ENCODE results near the gene CIITA.
"Not testable (repeated sequence)": the region's sequence is repeated elsewhere in the genome, so short reads cannot be mapped to it uniquely, and the experiment has no call there.

CIITA gene

DNA sequence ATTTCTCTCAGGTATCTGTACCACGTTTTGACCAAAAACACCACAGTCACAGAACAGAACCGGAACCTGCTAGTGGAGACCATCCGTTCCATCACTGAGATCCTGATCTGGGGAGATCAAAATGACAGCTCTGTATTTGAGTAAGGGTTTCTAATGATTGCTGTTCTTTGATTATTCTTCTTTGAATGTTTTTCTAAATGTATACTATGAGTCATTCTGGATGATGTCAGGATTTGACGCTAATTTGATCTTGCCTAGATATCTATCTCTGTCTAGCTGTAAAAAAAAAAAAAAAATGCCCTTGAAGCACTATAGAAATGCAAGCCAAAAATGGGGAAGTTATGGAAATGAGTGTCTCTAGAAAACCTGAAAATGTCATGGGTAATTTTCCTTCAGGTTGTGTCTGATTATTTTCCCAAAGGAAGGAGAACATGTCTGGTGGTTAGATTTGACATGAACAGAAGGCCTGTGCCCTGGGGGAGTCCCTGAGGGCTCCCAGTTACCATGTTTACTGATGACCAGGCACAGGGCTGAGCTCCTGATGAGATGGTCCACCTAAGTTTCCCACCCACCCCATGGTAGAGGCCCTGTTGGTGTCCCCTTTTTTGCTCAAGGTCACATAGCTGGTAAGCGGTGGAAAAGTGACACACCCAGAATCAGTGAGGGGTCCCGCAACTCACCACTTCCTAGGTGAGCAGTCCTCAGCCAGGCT is 80.9 kb downstream of the CIITA start:
- DNase-seq: no peak

DNA sequence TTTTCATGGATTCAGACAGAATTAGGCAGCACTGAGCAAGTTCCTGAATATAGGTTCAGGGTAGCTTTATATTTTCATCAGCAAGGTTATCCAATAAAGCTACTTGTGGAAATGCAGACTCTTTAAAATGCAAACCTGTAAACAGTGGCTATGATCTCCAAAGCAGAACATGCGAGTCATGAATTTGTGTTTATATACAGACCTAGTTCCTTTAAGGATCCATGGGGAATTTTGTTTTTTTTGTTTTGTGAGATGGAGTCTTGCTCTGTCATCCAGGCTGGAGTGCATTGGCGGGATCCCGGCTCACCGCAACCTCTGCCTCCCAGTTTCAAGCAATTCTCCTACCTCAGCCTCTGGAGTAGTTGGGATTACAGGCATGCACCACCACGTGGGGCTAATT is 82.2 kb downstream of the CIITA start:
- DNase-seq: no peak

DNA sequence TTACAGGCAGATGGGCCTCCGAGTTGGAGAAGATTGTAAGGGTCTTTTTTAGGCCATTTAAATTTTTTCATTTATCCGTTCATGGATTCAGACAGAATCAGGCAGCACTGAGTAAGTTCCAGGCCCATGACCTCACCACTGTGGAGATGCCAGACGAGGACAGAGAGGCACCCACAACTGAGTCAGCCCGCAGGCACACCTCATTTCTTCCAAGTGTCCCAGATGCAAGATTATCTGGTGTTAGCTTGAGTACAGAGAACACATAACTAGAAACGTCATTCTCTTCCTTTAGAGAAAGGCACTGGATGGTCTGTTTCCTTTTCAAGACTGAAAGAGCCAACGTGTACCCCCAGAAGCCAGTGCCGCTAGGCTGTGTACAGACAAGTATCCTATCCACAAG is 84.2 kb downstream of the CIITA start:
- DNase-seq: no peak

DNA sequence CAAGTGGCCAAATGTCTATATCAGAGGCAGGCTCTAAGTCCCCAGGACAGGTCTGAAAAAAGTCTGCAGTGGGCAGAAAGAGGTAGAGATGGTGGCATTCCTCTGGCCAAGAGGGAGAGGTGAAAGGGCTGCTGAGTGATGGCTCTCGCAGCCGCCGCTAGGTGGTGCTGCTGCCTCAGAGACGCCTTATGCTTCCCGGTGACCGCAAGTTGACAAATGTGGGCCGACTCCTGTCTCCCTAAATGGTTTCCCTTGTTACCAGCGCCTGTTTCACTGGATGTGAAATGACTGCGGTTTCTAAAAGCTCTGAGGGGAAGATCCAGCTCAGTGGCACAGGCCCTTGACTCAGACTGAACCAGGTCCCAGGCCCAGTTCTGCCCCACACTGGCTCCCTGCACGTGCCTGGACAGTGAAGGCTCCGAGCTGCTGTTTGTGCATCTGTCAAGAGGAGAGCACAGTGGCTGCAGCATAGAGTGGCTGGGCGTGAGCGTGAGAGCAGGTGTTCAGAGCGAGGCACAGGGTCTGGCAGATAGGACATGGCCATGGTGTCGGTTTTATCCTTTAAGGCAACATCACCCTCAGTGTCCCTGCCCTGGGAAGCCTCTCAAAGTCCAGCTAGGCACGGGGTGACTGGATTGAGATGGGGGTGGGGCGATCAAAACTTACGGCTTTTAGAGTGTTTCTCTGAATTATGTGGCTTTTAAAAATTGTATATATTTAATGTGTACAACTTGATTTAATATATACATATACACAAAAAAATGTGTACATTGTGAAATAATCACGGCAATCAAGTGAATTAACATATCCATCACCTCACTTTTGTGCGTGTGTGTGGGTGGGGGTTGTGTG is 87.3 kb downstream of the CIITA start:
- peak; percentile 70 for DNase-seq

DNA sequence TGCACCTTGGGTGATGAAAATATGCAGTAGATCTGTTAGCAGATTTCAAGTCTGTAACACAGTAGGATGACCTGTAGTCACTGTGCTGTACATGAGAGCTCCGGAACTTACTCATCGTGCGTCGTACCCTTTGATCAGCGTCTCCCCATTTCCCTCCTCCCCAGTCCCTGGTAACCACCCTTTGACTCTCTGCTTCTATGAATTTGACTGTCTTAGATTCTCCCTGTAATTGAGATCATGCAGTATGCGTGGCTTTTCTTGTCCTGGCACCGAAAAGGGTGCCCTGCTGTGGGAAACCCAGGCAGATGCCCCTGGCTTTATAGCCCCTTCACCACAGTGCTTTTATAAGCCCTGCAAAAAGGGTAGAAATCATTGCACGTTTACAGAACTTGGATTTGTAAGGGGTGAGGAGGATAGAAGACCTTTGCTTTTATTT is 87.9 kb downstream of the CIITA start:
- DNase-seq: peak; percentile 33

DNA sequence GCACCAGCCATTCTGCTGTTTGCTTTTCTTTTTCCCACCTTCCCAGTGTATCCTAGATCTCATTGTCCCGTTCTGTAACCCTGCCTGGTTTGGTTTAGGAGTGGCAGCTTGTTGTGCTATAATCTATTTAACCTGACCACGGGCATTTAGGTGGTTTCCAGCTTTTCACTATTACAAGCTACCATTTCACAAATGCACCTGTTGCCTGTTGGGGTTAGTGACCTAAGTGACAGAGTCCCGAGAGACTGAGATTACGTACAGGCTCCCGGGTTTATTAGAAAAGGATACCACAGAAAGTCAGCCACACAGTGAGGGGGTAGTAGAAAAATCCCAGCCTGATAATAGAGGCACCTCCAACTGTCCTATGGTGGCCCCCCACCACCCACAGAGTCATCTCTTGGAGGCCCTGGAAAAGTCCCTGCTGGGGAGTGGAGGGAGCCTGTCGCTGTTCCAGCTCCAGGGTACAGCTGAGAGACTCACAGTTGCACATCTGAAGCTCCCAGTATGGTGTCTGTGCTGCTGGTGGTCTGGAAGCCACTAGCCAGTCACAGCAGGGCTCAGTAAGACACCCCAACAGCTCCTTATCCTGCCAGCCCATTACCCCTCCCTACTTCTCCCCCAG is 88.5 kb downstream of the CIITA start:
- DNase-seq: no peak

DNA sequence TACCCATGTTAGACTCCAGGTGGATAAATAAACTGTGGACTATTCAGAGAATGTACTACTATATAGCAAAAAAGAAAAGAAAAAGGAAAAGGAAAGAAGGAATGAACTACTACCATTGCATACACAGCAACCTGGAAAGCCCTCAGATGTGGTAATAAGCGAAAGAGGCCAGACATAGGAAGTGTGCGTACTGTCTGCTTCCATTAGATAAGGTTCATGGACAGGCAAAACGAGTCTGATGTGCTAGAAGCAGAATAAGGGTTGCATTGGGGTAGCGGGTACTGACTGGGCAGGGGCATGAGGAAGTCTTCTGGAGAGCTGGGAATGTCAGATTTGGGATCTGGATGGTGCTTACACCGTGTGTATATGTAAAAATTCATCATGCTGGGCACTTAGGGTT is 89.1 kb downstream of the CIITA start:
- DNase-seq: no peak

DNA sequence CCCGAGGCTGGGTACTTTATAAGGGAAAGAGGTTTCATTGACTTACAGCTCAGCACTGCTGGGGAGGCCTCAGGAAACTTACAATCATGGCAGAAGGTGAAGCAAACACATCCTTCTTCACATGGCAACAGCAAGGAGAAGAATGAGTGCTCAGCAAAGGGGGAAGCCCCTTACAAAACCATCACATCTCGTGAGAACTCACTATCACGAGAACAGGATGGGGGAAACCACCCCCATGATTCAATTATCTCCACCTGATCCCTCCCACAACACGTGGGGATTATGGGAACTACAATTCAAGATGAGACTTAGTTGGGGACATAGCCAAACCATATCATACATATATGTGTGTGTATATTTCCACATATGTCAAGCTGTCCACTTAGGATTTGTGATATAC is 89.6 kb downstream of the CIITA start:
- not testable (repeated sequence) for DNase-seq

DNA sequence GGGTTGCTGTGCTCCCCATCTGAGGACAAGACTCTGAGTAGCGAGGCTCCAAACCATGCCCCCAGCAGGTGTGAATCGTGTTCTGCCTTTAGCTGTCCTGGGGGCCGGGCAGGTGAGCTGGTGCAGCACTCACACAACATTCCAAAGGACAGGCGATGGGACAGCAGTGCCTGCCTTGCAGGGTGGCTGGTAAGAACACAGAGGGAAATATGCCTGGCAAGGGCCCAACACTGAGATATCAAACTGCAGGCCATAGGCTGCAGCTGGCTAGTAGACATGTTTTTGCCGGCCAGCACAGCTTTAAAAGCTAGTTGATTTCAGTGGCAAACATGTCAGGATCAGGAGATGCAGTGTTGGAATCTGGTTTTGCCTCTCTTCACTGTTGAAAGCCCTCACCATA is 91.0 kb downstream of the CIITA start:
- no peak for DNase-seq

DNA sequence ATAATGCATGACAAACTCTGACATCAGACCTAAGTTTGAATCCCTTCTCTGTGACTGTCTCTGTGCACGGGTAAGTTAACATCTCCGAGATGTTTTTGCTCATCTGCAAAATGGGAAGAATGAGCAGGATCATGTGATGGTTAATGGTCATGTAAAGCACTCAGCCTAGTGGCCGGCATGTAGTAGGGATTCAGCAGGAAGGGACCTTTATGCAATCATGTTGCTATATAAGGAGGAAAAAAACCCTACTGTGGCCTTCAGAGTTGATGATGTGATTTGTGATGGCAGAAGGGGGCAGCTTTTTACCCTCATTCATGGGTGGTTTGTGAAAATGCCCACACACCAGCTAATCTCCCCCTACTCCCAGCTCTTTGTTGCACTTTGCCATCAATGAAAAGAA is 91.5 kb downstream of the CIITA start:
- DNase-seq: no peak

DNA sequence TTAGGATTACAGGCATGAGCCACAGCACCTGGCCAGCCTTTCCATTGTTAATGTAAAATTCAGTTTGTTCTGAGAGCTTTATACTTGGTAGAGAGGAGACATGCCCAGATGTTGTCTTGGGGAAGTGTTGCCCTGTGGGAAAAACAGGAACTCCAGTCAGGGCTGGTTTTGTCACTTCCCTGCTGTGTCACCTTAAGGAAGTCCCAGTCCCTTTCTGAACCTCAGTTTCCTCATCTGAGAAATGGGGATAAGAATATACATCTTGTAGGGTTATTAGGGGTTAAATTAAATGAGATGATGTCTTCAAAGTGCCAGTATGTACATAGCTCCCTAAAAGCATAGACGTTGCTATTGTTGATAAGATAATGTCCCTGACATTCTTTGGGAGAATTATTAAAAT is 92.6 kb downstream of the CIITA start:
- no peak for DNase-seq

DNA sequence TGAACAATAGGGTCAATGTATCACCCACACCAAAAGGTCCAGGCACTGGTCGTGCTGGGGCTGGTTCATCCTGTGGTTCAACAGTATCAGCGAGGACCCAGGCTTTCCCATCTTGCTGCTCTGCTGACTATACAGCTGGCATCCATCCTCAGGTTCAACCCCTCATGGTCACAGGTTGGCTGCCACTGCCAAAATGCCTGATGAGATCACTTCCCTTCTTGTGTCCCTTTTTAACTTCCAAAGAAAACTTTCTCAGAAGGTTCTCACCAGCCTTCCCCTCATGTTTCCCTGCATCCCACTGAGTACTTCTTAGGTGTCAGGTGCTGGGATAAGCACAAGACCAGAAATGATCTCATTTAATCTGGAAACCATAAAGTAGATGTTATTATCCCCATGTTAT is 93.1 kb downstream of the CIITA start:
- DNase-seq: no peak

DNA sequence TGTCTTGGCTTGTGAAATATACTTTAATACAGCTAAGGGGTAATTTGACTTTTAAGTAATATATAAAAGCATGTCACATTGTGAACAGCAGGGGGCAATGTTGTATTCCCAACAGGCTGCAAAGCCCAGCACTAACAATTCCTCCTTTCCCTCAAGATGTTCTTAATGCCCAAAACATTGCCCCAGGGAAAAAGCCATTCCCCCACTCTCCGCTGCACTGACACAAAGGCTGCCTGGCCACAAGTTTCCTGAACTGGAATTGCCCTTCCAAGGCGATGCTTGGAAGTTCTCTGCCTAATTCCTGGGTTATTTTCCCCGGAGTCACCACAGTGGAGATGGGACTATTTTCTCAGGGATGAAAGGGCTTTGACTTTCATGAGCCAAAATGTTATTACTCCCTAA is 94.6 kb downstream of the CIITA start:
- DNase-seq: no peak

DNA sequence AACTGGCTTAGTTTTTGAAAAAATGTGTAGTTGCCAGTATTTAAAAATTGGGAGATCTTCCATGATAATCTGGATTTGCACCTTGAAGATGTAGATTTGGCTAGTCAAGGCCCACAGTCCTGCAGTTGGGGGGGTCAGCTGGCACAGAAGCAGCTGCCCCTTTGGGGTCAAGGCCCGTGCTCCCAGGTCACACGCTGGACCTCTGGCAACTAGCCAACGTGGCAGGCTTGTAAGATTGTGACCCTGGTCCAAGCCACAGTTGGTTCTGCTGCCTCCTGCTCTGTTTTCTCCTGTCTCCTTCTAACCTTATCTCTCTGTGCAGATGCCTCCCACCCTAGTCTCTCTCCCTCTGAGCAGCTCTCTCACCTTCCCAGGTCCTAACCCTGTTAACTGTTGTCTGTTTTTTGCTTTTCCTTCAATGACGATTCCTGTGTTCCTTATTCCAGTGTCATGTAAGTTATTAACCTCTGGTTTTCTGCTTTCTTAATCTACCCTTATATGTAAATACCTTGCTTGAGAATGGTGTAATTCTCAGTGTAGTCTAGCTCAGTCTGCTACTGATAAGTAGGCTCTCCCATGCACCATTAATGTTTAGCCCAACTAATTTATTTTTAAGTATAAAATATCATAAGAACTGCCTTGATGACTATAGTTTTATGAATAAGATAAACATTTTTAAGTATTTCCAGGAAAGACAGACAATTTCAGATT is 95.3 kb downstream of the CIITA start:
- no peak for DNase-seq

DNA sequence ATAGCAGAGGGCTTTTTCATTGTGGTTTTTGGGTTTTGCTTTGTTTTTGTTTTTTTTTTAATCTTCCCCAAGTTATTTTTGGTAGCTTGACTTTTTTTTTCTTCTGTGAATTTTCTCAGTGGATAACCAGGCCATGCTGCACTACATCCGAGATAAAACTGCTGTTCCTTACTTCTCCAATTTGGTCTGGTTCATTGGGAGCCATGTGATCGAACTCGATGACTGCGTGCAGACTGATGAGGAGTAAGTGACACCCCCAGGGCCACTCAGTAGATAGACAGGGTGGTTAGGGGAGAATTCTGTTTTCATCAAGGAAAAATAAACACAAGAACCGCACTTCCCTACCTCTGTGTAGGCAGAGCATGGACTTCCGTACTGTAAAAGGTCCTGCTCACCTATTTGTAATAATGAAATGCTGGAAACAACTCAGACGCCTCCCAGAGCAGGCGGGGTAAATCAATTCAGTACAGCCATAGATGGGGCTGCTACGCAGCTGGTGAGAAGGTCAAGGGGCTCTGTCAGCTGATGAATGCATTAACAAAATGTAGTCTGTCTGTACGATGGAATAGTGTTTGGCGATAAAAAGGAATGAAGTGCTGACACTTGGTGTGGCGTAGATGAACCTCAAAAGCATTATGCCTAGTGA is 95.9 kb downstream of the CIITA start:
- DNase-seq: no peak

DNA sequence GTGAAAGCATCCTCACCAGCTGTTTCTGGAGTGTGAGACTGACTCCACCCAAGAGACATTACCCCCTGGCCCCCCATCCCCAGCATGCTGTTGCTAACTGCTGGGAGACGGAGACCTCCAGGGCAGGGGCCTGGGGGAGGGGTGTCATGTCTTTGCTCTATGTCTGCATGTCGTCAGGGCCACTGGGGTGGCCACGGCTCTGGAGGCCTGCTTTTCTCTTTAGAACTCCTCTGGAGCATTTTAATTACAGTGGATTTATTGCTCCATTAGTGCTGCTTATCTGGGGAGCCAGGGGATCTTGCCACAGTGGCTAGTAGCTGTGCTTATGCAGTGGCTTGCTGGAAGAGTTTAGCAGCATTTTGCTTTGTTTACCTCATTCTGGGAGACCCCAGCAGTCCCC is 99.6 kb downstream of the CIITA start:
- no peak for DNase-seq

DNA sequence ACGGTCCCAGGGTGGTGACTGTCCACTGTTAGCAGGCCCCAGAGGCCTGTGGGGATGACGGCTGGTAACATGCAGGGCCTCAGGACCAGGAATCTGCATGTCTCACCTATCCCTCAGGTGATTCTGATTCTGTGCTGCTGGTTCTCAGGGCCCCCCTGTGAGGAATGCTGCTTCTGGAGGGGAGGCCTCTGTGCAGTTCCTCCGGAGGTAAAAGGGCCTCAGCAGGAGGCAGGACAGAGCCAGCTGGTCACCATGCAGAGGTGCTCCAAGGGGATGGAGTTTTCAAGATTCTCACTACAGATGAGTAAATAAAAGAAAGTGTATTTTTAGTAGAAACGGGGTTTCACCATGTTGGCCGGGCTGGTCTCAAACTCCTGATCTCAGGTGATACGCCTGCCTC is 101.1 kb downstream of the CIITA start:
- DNase-seq: no peak

DNA sequence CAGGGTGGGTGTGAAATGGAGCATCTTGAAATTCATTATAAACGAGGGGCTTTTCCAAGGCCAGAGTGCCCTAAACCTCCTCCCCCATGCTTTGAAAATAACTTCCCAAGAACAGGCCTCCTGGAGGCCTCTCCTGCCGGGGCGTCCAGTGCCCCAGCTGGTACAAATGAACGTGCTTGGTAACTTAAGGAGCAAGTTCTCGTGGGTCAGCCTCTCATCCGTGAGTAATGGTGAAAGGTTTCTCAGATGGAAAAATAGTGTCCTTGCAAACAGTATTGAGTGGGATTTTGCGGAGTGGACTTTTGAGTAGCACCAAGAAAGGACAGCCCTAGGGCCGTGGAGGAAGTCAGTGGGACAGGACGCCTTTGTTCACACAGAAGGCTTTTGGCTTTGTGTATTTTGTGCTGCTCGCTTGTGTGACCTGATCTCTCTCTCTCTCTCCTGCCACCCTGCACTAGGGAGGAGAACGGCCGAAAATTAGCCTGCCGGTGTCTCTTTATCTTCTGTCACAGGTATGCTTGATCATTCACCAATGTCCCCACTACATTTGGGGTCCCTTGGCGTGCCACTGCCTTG is 102.0 kb downstream of the CIITA start:
- DNase-seq: no peak

DNA sequence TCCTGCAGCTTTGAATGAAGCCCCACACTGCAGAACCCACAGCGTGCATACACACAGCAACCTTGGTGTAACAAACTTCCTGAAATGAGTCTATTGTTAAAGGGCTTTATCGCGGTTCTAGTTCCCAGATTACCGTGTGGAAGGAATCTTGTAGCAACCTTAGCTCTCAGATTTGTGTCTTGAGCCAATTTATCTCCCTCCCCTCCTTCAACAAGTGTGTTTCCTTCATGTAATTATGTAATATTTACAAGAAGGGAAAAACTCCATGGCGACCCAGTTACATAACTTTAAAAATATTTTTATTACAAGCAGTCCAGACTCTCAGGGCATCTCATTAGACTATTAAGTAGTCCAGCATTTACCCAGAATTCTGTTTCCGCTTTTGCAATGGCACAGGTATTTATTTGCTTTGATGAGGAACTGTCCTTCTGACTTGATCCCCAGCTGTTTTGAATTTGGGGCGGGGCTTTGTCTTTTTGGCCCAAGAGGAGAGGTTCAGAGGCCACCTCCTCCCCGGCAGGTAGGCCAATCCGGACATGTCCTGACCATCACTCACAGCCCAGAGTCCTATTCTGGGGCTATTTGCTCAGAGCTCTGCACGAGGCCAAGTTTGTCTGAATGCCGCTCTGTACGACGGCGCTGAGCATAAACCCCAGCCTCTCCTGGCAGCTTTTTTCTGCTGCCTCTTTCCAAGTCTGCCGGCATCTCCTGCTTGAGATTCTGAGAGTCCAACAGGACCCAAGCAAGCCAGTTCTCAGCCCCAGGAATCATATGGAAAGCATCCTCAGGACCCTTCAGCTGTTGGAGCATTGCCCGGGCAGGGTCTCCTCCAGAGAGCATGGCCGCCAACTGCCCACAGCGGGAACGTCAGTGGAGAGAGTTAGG is 103.0 kb downstream of the CIITA start:
- no peak for DNase-seq

DNA sequence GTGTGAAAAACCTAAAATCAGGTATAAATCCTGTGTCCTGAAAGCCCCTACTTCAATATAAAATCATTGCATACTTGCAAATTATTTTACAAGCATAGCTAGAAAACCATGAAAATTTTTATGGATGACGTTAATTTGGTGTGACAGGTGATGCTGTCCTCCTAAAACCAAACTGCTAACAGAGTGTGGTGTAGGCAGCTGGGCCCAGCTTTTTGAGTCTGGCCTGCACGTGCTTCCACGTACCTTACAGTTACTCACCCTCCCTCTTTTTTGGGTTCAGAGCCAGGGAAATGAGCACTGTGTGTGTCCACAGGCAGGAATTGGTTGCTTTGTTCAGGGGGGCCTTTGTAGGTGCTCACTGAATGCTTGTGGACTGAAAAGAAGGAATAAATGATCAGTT is 103.8 kb downstream of the CIITA start:
- DNase-seq: no peak

DNA sequence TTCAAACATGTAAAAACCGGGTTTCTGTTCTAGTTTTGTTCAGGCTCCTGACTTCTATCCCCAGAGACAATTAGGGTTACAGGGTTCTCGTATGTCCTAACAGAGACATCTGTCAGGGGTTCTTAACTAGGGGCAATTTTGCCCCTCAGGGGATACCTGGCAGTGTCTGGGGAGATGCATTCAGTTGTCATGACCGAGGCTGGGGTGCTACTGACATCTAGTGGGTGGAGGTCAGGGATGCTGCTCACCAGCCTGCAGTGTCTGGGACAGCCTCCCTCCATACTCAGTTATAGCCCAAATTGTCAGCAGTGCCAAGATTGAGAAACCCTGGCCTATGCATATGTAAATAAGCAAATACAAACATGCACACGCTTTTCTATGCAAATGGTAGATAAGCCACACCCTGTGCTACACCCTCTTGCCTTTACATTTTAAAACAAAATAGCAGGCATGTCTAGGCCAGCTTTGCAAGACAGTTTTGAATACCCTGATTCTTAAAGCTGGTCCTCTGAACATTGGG is 104.8 kb downstream of the CIITA start:
- no peak for DNase-seq

Measured in activated CD4-positive, alpha-beta T cell treated with anti-CD3 and anti-CD28 coated beads for 1 hour (primary cell).